Thyroid gland (tissue), 4 donors: ENCODE measurements around the gene CARNS1.

Experiments used
- POLR2A ChIP-seq, 2 donors: fragments of 450-650 bp; IDR thresholded peaks; one replicate each; pipeline ENCODE4 v1.6.1; 2017; ENCODE audit warnings: antibody characterized with exemption in 2 of 2, mild to moderate bottlenecking in 2 of 2, moderate library complexity in 1 of 2
- TF ChIP-seq, protein P1 (sequence below), 6 experiments: fragments of 200-600 bp in 3 of 6; fragments of 450-650 bp in 3 of 6; sonication (generic) in 3 of 6; IDR thresholded peaks; one replicate each; pipeline ENCODE4 v1.5.1; 2016 to 2019; ENCODE audit warnings: antibody characterized with exemption in 6 of 6, mild to moderate bottlenecking in 2 of 6, inconsistent platforms in 1 of 6, moderate library complexity in 1 of 6

DNA sequence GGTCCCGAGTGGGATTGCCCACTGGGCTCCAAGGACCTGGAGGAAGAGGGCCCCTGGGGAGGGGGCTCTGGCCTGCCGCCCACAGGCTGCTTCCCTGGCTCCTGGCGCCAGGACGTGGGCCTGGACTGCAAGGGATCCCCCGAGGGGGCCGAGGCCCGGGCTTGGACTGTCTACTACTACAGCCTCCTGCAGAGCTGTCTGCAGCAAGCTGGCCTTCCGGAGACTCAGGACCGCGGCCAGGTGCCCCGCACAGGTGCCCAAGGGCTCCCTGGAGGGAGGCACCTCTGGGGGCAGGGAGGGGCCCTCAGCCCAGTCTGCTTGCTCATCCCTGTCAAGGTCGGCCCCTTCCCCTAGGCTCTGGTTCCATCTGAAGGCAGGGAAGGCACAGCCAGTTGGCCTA is 1.9 kb downstream of the CARNS1 start:
- TF ChIP-seq, protein P1, sequence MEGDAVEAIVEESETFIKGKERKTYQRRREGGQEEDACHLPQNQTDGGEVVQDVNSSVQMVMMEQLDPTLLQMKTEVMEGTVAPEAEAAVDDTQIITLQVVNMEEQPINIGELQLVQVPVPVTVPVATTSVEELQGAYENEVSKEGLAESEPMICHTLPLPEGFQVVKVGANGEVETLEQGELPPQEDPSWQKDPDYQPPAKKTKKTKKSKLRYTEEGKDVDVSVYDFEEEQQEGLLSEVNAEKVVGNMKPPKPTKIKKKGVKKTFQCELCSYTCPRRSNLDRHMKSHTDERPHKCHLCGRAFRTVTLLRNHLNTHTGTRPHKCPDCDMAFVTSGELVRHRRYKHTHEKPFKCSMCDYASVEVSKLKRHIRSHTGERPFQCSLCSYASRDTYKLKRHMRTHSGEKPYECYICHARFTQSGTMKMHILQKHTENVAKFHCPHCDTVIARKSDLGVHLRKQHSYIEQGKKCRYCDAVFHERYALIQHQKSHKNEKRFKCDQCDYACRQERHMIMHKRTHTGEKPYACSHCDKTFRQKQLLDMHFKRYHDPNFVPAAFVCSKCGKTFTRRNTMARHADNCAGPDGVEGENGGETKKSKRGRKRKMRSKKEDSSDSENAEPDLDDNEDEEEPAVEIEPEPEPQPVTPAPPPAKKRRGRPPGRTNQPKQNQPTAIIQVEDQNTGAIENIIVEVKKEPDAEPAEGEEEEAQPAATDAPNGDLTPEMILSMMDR (IDR thresholded peaks at IDR 0.05): no peak
- TF ChIP-seq POLR2A (IDR thresholded peaks at IDR 0.05): no peak
